IMR-90 (cell line): ENCODE results near the gene CALML4.

Source experiments
- CEBPB ChIP-seq: IDR thresholded peaks from 2 replicates; pipeline ENCODE4 v1.6.1; 2012; ENCODE audit warnings: low read depth, low read length, improper control_type of control experiment
- MAZ ChIP-seq: IDR thresholded peaks from 2 replicates; pipeline ENCODE4 v1.6.1; 2012; ENCODE audit warnings: low read depth, mild to moderate bottlenecking, low read length, improper control_type of control experiment, moderate library complexity, borderline replicate concordance
- MXI1 ChIP-seq: IDR thresholded peaks from 2 replicates; pipeline ENCODE4 v1.6.1; 2012; ENCODE audit warnings: low read depth, mild to moderate bottlenecking, low read length, moderate library complexity, borderline replicate concordance
- RCOR1 ChIP-seq: IDR thresholded peaks from 2 replicates; pipeline ENCODE4 v1.6.1; 2012; ENCODE audit warnings: mild to moderate bottlenecking, low read length, improper control_type of control experiment; ENCODE audit not compliant: insufficient replicate concordance
- TF ChIP-seq, protein P1 (sequence below): conservative IDR thresholded peaks from 2 replicates; pipeline ENCODE4 v1.5.1; 2012; ENCODE audit warnings: mild to moderate bottlenecking, low read depth, low read length, improper control_type of control experiment

DNA sequence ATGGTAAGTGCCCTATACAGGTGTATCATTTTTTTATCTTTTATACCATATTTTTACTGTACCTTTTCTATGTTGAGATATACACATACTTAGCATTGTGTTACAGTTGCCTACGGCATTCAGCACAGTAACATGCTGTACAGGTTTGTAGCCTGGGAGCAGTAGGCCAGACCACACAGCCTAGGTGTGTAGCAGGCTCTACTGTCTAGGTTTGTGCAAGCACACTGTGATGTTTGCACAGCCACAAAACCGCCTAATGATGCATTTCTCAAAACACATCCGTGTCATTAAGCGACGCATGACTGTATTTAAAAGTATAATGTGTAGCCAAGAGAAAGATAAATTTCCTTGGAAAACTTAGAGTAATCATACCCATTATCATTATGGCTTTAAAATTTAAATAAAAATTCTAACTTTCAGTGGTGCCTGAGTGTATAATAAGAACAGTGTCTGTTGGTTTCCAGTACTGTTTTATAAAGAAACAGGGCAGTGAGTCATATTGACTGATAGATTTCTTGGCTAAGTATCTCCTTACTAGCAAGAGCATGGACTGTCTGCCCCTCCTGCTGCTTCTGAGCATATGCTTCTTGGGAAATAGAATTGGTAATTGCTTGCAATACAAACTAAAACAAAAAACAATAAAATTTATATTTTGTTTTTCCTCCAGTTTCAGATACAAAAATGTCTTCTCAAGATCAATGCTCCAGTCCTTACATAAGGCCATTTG, 18.3 kb downstream of the CALML4 start:
- TF ChIP-seq MAZ, result no peak
- TF ChIP-seq CEBPB, result no peak
- TF ChIP-seq, protein P1, sequence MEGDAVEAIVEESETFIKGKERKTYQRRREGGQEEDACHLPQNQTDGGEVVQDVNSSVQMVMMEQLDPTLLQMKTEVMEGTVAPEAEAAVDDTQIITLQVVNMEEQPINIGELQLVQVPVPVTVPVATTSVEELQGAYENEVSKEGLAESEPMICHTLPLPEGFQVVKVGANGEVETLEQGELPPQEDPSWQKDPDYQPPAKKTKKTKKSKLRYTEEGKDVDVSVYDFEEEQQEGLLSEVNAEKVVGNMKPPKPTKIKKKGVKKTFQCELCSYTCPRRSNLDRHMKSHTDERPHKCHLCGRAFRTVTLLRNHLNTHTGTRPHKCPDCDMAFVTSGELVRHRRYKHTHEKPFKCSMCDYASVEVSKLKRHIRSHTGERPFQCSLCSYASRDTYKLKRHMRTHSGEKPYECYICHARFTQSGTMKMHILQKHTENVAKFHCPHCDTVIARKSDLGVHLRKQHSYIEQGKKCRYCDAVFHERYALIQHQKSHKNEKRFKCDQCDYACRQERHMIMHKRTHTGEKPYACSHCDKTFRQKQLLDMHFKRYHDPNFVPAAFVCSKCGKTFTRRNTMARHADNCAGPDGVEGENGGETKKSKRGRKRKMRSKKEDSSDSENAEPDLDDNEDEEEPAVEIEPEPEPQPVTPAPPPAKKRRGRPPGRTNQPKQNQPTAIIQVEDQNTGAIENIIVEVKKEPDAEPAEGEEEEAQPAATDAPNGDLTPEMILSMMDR, result no peak
- TF ChIP-seq RCOR1, result no peak
- no peak for TF ChIP-seq MXI1
